GM12878 (cell line): ENCODE measurements around the gene KIF15.

Experiments
- CBX3 ChIP-seq: fragments of 200-600 bp; sonication (generic); IDR thresholded peaks from 2 replicates; pipeline ENCODE4 v1.6.1; 2016; ENCODE audit warnings: low read depth, borderline replicate concordance
- CTCF ChIP-seq, 3 experiments: IDR thresholded peaks in 2 of 3; conservative IDR thresholded peaks in 1 of 3; 2 replicates each; pipeline ENCODE4 v1.5.1; 2011; ENCODE audit warnings: low read depth in 3 of 3, low read length in 3 of 3, mild to moderate bottlenecking in 3 of 3, control low read depth in 2 of 3, moderate library complexity in 2 of 3, inconsistent platforms in 1 of 3, mixed read lengths in 1 of 3; ENCODE audit not compliant: control insufficient read depth in 2 of 3, insufficient read depth in 1 of 3; ENCODE audit errors: extremely low read depth in 1 of 3
- NR2C2 ChIP-seq: IDR thresholded peaks from 2 replicates; pipeline ENCODE4 v1.6.1; 2011; ENCODE audit warnings: borderline replicate concordance, low read depth; ENCODE audit not compliant: control insufficient read depth, insufficient read length
- PKNOX1 ChIP-seq: fragments of 450-650 bp; IDR thresholded peaks from 2 replicates; pipeline ENCODE4 v1.6.1; 2016; ENCODE audit warnings: mild to moderate bottlenecking
- RBBP5 ChIP-seq: fragments of 200-600 bp; sonication (generic); conservative IDR thresholded peaks from 2 replicates; pipeline ENCODE4 v1.6.1; 2016
- SREBF2 ChIP-seq: IDR thresholded peaks from 2 replicates; pipeline ENCODE4 v1.6.1; 2012; ENCODE audit warnings: mild to moderate bottlenecking, low read length
- SRF ChIP-seq, 2 experiments: IDR thresholded peaks; 2 replicates each; pipeline ENCODE4 v1.6.1; 2011; ENCODE audit warnings: low read depth in 2 of 2, low read length in 2 of 2, mild to moderate bottlenecking in 1 of 2, moderate library complexity in 1 of 2
- ZNF24 ChIP-seq: fragments of 450-650 bp; IDR thresholded peaks from 2 replicates; pipeline ENCODE4 v1.6.1; 2017; ENCODE audit warnings: antibody characterized with exemption, mild to moderate bottlenecking

- TF ChIP-seq NR2C2, result no peak
- no peak for TF ChIP-seq CTCF (IDR thresholded peaks at IDR 0.05 in 2 of 3, conservative IDR thresholded peaks at IDR 0.05 in 1 of 3; ENCODE audit: control insufficient read depth in 2 of 3, extremely low read depth in 1 of 3, insufficient read depth in 1 of 3, low read depth in 3 of 3, low read length in 3 of 3)
- no peak for TF ChIP-seq PKNOX1
- no peak for TF ChIP-seq CBX3
- TF ChIP-seq SREBF2, result no peak
- TF ChIP-seq RBBP5, result no peak
- TF ChIP-seq SRF (IDR thresholded peaks at IDR 0.05; ENCODE audit: low read depth in 2 of 2, low read length in 2 of 2), result no peak
- TF ChIP-seq ZNF24, result no peak
Measured at GRCh38 chr3:44885618-44886017, 124.0 kb downstream of the KIF15 start.
